ENCODE data around the gene BPNT1.

The BPNT1 gene

GRCh38 chr1:220028346-220028895 lies 61.2 kb downstream of the BPNT1 start:
- no peak overlapping the region for H3K9ac ChIP-seq (ENCODE audit: low read depth, low read length, poor library complexity, severe bottlenecking)
- no peaks in the 10 kb centered on the region for H3K27me3 ChIP-seq (ENCODE audit: insufficient read depth, low read length, poor library complexity, severe bottlenecking)
- H3K79me2 ChIP-seq (ENCODE audit: insufficient read depth, low read length): no peaks in the 10 kb centered on the region
- H3K4me3 ChIP-seq (ENCODE audit: low read length, poor library complexity, severe bottlenecking): no peak overlapping the region
- H3K4me1 ChIP-seq (ENCODE audit: insufficient read depth, low read length, poor library complexity, severe bottlenecking): no peaks in the 10 kb centered on the region
- TF ChIP-seq EZH2phosphoT487 (IDR thresholded peaks at IDR 0.05; ENCODE audit: borderline replicate concordance) (no peak), CTCF (conservative IDR thresholded peaks at IDR 0.05; ENCODE audit: low read length) (no peak)
- H3K9me2 ChIP-seq (replicated peaks; ENCODE audit: low read depth, low read length): no peaks in the 10 kb centered on the region
- no peak overlapping the region for H2AFZ ChIP-seq (ENCODE audit: low read length)
- H3K4me2 ChIP-seq (ENCODE audit: low read depth, low read length, poor library complexity, severe bottlenecking): no peak overlapping the region
- H3K36me3 ChIP-seq (ENCODE audit: insufficient read depth, low read length): peaks cover 68% of the 10 kb centered on the region
- H3K9me3 ChIP-seq (ENCODE audit: insufficient read depth, low read depth, low read length): no peaks in the 10 kb centered on the region
- H3F3A ChIP-seq (ENCODE audit: low read depth): no peaks in the 10 kb centered on the region
- H4K20me1 ChIP-seq (ENCODE audit: insufficient read depth, low read length, poor library complexity, severe bottlenecking): no peaks in the 10 kb centered on the region

DNA sequence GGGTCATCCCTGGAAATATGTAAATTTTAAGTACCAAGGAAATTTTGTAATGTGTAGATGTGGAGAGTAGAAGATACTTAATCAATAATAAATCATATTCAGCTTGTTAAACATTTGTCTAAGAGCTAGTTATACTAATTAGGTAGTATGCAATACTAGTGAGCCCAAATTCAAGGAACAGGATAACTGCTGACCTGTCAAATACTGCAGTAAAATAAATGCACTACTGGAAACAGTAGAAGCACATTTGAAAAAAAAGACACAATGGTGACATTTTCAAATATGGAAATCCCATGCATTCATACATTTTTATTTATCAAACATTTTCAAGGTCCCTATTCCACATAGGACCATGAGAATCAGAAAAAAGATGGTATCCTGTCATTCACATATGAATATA lies 70.5 kb downstream of the BPNT1 start:
- no peak overlapping the region for H3K4me2 ChIP-seq (ENCODE audit: low read depth, low read length, poor library complexity, severe bottlenecking)
- H4K20me1 ChIP-seq (ENCODE audit: insufficient read depth, low read length, poor library complexity, severe bottlenecking): no peaks in the 10 kb centered on the region
- peaks cover 81% of the 10 kb centered on the region for H3K36me3 ChIP-seq (ENCODE audit: insufficient read depth, low read length)
- no peaks in the 10 kb centered on the region for H3F3A ChIP-seq (ENCODE audit: low read depth)
- H3K79me2 ChIP-seq (ENCODE audit: insufficient read depth, low read length): no peaks in the 10 kb centered on the region
- H3K4me1 ChIP-seq (ENCODE audit: insufficient read depth, low read length, poor library complexity, severe bottlenecking): no peaks in the 10 kb centered on the region
- H3K9ac ChIP-seq (ENCODE audit: low read depth, low read length, poor library complexity, severe bottlenecking): no peak overlapping the region
- no peaks in the 10 kb centered on the region for H3K27me3 ChIP-seq (ENCODE audit: insufficient read depth, low read length, poor library complexity, severe bottlenecking)
- no peaks in the 10 kb centered on the region for H3K9me2 ChIP-seq (replicated peaks; ENCODE audit: low read depth, low read length)
- H3K9me3 ChIP-seq (ENCODE audit: insufficient read depth, low read depth, low read length): no peaks in the 10 kb centered on the region
- TF ChIP-seq EZH2phosphoT487 (IDR thresholded peaks at IDR 0.05; ENCODE audit: borderline replicate concordance): no peak
- TF ChIP-seq CTCF (conservative IDR thresholded peaks at IDR 0.05; ENCODE audit: low read length): no peak
- H2AFZ ChIP-seq (ENCODE audit: low read length): no peak overlapping the region
- no peak overlapping the region for H3K4me3 ChIP-seq (ENCODE audit: low read length, poor library complexity, severe bottlenecking)

DNA sequence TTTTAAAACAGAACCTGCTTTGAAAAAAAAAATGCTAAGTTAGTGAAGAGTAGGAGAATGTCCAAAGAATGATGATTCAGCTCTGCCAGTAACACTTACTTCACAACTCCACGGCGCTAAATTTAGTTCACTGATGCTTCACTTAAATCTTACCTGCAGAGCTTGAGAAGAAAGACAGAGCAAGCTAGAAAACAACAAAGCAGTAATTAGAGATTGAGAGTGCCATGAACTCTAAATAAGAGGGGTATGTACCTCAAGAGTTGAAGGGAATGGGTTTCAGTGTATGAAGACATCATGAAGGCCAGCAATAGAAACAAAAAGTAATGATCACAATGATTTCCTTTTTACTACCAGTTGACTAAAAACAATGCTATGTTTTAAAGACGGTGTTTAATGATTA lies 76.1 kb downstream of the BPNT1 start:
- no peak for TF ChIP-seq EZH2phosphoT487 (IDR thresholded peaks at IDR 0.05; ENCODE audit: borderline replicate concordance)
- TF ChIP-seq CTCF (conservative IDR thresholded peaks at IDR 0.05; ENCODE audit: low read length): no peak
- Histone ChIP-seq H3K4me2 (ENCODE audit: low read depth, low read length, poor library complexity, severe bottlenecking) (no peak overlapping the region), H3K4me3 (ENCODE audit: low read length, poor library complexity, severe bottlenecking) (no peak overlapping the region)

More for the DNA sequence above, 76.1 kb downstream of the BPNT1 start:
- Histone ChIP-seq H3K9ac (ENCODE audit: low read depth, low read length, poor library complexity, severe bottlenecking) (no peak overlapping the region), H2AFZ (ENCODE audit: low read length) (no peak overlapping the region), H4K20me1 (ENCODE audit: insufficient read depth, low read length, poor library complexity, severe bottlenecking) (no peaks in the 10 kb centered on the region), H3K79me2 (ENCODE audit: insufficient read depth, low read length) (no peaks in the 10 kb centered on the region), H3K4me1 (ENCODE audit: insufficient read depth, low read length, poor library complexity, severe bottlenecking) (no peaks in the 10 kb centered on the region), H3K9me2 (replicated peaks; ENCODE audit: low read depth, low read length) (no peaks in the 10 kb centered on the region), H3K9me3 (ENCODE audit: insufficient read depth, low read depth, low read length) (no peaks in the 10 kb centered on the region), H3K27me3 (ENCODE audit: insufficient read depth, low read length, poor library complexity, severe bottlenecking) (no peaks in the 10 kb centered on the region), H3K36me3 (ENCODE audit: insufficient read depth, low read length) (peaks cover 72% of the 10 kb centered on the region), H3F3A (ENCODE audit: low read depth) (no peaks in the 10 kb centered on the region)
